GM12865 (cell line): ENCODE measurements around the gene LATS2.

ENCODE experiments used
- DNase-seq: peaks from one replicate; pipeline ENCODE4 v3.0.0; 2010; ENCODE audit warnings: low read depth
- H3K4me3 ChIP-seq: 2 replicates; pipeline ENCODE4 v1.5.1; 2011; ENCODE audit warnings: mild to moderate bottlenecking, low read depth, low read length, control low read depth
- TF ChIP-seq, protein P1 (sequence below): IDR thresholded peaks from 2 replicates; pipeline ENCODE4 v1.5.1; 2011; ENCODE audit warnings: low read length, control low read depth, low read depth, inconsistent platforms; ENCODE audit not compliant: insufficient read depth; ENCODE audit errors: missing control alignments

The LATS2 gene

DNA sequence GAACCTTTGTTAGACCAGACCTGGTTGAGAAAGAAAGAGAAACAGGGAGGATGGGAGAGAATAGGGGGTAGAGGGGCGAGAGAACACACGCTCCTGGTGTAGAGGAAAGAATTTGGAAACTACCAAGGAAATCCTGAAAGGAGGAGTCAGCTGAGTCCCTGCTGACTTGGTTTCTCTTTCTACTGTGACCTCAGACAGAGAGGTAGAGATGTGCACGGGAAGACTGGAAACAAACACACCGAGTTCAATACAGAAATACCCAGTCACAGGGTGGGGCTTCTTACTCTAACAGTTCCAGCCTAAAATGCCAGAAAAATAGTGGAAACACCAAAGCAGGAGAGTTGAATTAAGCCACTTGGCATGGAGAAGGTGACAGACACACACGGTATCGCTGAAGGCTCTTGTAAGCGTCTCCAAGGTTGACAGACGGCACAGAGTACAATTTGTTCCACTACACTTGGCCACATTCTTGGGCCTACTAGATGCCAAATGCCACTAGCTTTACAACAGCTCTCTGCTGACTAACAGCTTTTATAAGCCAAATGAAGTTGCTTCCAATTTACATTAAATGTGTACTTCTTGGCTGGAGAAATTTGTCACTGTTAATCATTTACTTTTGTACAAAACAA, 28.1 kb downstream of the LATS2 start:
- H3K4me3 ChIP-seq = no peak overlapping the region
- TF ChIP-seq, protein P1, sequence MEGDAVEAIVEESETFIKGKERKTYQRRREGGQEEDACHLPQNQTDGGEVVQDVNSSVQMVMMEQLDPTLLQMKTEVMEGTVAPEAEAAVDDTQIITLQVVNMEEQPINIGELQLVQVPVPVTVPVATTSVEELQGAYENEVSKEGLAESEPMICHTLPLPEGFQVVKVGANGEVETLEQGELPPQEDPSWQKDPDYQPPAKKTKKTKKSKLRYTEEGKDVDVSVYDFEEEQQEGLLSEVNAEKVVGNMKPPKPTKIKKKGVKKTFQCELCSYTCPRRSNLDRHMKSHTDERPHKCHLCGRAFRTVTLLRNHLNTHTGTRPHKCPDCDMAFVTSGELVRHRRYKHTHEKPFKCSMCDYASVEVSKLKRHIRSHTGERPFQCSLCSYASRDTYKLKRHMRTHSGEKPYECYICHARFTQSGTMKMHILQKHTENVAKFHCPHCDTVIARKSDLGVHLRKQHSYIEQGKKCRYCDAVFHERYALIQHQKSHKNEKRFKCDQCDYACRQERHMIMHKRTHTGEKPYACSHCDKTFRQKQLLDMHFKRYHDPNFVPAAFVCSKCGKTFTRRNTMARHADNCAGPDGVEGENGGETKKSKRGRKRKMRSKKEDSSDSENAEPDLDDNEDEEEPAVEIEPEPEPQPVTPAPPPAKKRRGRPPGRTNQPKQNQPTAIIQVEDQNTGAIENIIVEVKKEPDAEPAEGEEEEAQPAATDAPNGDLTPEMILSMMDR = no peak
- DNase-seq = no peak

DNA sequence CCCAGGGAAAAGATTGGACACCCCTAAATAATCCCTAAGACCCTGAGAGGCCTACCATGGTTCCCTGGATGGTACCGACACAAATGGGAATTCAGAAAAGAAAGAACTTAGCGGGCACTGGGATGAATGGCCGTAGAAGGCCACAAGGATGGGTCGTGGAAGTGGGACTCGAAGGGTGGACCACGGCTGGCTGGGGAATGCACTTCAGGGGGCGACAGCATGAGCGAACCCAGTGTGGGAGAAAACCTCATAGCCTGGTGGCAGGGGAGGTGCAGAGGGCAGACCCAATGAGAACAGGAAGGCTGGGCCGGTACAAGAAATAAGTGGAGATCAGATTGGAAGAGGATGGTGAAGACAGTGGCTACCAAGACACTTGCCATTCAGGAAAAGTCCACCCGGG, 28.7 kb downstream of the LATS2 start:
- no peak overlapping the region for H3K4me3 ChIP-seq
- DNase-seq = no peak
- TF ChIP-seq, protein P1 = no peak

DNA sequence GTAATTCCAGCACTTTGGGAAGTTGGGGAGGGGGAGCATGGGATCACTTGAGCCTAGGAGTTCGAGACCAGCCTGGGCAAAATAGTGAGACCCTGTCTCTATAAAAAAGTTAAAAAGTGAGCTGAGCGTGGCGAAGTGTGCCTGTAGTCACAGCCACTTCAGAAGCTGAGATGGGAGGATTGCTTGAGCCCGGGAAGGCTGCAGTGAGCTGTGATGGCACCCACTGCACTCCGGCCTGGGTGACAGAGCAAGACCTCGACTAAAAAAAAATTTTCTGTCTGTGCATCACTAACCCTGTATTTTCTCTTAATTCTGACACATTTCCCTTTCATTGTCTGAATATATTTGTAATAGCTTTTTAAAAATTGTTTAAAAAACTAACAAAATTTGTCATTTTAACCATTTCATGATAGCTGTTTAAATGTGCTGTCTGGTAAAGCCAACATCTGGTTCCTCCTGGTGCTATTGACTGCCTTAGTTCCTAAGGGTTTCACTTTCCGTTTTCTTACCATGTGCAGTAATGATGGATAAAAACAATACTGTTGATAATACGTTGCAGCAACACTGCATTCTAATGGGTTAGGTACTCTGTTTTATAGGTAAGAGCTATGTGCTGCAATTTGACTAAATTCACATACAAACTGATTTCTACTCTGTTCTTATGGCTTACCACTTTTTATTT, 29.7 kb downstream of the LATS2 start:
- no peak overlapping the region for H3K4me3 ChIP-seq
- TF ChIP-seq, protein P1 = no peak
- DNase-seq = no peak

DNA sequence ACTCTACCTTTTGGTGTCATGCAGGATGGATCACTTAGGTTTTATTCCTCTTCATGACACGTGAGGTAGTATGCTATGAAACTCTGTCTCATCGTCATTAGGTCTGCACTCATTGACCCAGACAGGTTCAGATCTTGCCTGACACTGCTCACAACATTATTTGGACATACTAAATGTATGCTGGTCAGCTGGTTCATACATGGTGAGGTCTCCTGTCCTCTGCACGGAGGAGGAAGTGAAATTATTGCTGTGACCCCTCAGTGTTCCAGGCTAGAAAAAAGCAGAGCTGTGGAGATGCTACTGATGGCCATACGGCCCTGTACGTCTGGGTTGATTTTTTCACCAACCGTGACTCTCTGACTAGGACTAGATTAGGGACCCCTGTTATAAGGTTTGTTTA, 35.8 kb downstream of the LATS2 start:
- TF ChIP-seq, protein P1 = no peak
- H3K4me3 ChIP-seq = no peak overlapping the region
- no peak for DNase-seq

DNA sequence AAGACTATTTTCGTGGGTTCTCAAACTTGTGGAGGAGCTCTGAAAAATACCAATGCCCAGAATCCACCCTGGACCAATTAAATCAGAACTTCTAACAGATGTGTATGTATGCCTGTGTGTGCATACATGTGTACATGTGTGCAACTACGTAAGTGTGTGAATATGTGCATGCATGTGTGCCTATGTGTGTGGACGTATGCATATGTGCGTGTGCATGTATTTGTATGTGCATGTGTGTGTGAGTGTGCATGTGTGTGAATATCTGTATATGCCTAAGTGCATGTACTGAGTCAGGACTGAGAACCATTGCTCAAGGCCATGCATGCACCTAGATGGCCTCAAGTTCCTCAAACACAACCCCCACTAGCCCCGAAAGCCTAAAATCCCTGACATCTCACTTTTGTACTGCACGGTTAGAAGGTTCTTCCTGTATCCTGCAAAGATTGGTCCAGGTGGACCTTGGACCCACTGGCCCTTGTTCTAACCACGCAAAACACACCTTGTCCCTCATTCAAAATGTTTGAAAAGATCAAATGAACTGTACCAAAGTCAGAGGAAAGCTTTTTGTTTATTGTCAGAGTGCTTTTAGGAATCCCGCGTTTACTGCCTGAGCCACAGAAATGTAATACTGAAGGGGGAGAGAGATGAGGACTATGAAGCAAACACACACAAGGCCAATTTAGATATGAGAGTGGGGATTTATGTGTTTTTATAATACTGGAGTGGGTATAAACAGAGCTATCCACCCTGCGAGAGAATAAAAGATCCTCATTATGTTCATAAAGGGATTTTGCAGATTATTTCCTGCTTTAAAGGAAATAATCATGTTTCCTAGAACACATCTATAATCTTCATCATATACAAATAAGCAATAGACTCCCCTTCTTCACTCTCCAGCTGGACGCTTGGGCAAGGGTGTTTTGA, 39.1 kb downstream of the LATS2 start:
- no peak overlapping the region for H3K4me3 ChIP-seq
- no peak for DNase-seq
- TF ChIP-seq, protein P1 = no peak

DNA sequence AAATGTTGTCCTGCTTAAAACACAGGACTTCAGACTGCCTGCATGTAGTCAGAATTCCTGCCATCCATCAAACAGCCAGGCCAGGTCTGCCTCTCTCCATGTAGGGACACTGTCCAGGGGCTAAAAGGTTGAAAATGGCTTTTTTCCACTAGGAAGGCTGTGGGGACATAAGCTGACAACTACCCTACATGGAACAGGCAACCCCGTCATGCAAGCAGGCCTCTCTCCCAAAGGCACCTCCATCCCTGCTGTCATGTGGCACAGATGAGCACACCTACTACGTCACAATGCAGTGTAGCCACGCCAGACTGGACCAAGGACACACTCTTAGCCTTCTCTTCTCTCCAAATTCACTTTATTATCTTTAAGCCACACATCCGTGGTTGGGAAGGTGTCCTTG, 40.8 kb downstream of the LATS2 start:
- TF ChIP-seq, protein P1 = no peak
- DNase-seq = no peak
- no peak overlapping the region for H3K4me3 ChIP-seq
